ENCODE data around the gene ALDH18A1.

The ALDH18A1 gene

DNA sequence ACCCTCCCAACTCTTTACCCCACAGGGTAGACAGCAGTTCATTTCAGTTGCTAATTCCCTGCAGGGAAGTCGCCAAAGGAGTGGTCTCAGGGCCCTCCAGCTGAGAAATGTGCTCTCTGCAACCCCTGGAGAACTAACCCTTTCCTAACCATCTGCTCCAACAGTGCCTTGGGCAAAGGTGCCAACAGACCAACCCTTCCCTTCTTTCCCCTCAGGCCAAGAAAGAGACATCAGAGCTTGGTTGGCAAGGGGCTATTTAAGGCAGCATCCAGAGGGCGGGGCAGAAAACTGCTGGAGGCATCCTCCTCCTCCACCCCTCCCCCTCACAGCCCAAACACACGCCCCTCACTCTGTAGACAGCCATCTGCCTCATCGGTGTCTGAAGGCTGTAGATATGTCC, 97.0 kb downstream of the ALDH18A1 start:
- Histone ChIP-seq H3K4me3 (ENCODE audit: low read depth, low read length) (no peak overlapping the region), H3K27me3 (ENCODE audit: insufficient read depth, low read length) (peaks cover 31% of the 10 kb centered on the region), H2AFZ (ENCODE audit: low read length, unreplicated experiment) (no peak overlapping the region), H3K27ac (ENCODE audit: low read depth, low read length) (no peak overlapping the region), H3K79me2 (ENCODE audit: control insufficient read depth, insufficient read depth, low read length, unreplicated experiment) (no peaks in the 10 kb centered on the region), H3K4me1 (ENCODE audit: control insufficient read depth, insufficient read depth, low read length, unreplicated experiment) (no peaks in the 10 kb centered on the region), H3K36me3 (ENCODE audit: insufficient read depth, low read length) (no peaks in the 10 kb centered on the region)

DNA sequence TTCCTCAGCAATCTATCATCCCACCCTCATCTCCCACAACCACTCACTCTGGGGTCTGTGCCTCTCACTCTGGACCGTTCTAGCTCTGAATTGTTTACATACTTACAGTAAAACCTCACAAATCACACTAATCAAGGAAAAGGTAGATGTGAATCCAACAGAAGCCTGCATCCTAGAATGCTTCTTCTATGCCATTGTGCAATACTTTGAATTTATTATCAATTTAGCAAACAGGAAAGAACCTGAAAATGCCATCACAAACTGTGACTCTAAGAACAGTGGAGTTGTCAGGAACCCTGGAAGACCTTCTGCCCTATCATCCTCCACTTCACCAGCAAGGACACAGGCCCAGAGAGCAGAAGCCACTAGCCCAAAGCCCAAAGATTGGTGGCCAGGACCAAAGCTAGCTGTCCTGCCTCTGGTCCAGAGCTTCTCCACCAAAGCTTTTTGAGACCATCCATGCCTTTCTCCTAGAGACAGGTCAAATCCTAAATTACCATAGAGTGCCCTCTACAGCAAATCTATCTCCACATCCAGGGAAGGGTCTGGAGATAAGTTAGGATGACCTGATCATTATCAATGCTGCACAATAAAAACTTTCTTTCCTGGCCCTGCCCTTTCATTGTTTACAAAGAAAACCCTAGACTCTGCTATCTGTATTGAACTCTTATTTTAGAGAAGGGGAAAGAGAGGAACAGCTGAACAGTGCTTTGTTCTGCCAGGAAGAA, 97.8 kb downstream of the ALDH18A1 start:
- Histone ChIP-seq H3K36me3 (ENCODE audit: insufficient read depth, low read length) (no peaks in the 10 kb centered on the region), H2AFZ (ENCODE audit: low read length, unreplicated experiment) (no peak overlapping the region), H3K4me1 (ENCODE audit: control insufficient read depth, insufficient read depth, low read length, unreplicated experiment) (no peaks in the 10 kb centered on the region)

DNA sequence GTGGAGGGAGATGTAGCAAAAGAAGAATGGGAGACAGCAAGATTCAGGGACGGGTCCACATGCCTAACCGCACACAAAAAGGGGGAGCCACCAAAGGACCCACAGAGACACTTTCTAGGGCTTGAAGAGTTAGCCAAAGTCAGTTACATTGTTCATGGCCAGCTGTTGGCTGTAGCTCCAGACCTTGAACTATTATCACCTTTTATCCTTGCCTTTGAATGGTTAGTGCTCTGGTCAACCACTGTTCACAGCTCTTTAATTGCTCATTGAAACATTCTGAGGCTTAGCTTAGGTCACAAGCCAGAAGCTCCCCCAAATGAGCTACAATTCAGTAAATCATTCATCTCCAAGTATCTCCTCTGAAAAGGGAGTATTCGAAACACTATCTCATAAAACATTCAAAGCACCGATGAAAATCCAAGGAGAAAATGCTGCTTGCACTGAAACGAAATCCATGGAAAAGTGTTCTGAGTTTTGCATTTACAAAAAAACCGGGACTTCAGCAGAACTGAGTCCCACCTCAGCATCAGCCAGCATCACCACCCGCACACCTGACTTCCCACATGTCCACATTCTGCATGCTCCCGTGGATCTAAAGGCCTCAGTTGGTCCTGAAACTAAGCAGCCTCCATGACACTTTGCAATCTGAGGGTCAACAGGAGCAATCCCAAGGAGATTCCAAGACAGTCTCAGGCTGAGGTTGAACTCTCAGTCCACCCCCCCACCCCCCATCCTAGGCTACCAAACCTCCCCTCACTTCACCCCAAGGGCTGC, 99.3 kb downstream of the ALDH18A1 start:
- no peaks in the 10 kb centered on the region for H3K4me1 ChIP-seq (ENCODE audit: control insufficient read depth, insufficient read depth, low read length, unreplicated experiment)
- H2AFZ ChIP-seq (ENCODE audit: low read length, unreplicated experiment): no peak overlapping the region
- H3K36me3 ChIP-seq (ENCODE audit: insufficient read depth, low read length): no peaks in the 10 kb centered on the region
- no peaks in the 10 kb centered on the region for H3K79me2 ChIP-seq (ENCODE audit: control insufficient read depth, insufficient read depth, low read length, unreplicated experiment)
- H3K27me3 ChIP-seq (ENCODE audit: insufficient read depth, low read length): peaks cover 23% of the 10 kb centered on the region
- H3K4me3 ChIP-seq (ENCODE audit: low read depth, low read length): no peak overlapping the region
- H3K27ac ChIP-seq (ENCODE audit: low read depth, low read length): no peak overlapping the region

More for the DNA sequence above, 97.8 kb downstream of the ALDH18A1 start:
- H3K79me2 ChIP-seq (ENCODE audit: control insufficient read depth, insufficient read depth, low read length, unreplicated experiment): no peaks in the 10 kb centered on the region
- H3K27ac ChIP-seq (ENCODE audit: low read depth, low read length): no peak overlapping the region
- no peak overlapping the region for H3K4me3 ChIP-seq (ENCODE audit: low read depth, low read length)
- peaks cover 31% of the 10 kb centered on the region for H3K27me3 ChIP-seq (ENCODE audit: insufficient read depth, low read length)

Measured in ACC112 (cell line).